CD4-positive, CD25-positive, alpha-beta regulatory T cell (primary cell): ENCODE results near the gene DECR2. TPM values are rescaled to one million over a fixed set of nuclear protein-coding genes. Genes with fewer than 3 reads are reported as not detected.
"Not testable (repeated sequence)": the region's sequence is repeated elsewhere in the genome, so short reads cannot be mapped to it uniquely, and the experiment has no call there.

Source experiments
- ATAC-seq, 2 donors: fragments of 150-1000 bp; cut with Tn5 transposase; one replicate each; pipeline ENCODE4 v1.10.0; 2021; ENCODE audit warnings: low read depth in 2 of 2, moderate number of reproducible peaks in 2 of 2, moderate library complexity in 1 of 2
- DNase-seq, 3 donors: peaks; one replicate each; pipeline versions ENCODE4 v3.0.0 to v3.0.0-alpha.2; 2012 to 2022; ENCODE audit warnings: mixed read lengths in 1 of 3
- H3K27ac ChIP-seq: one replicate; pipeline ENCODE4 v1.7.0; 2013; ENCODE audit warnings: mild to moderate bottlenecking, low read length; ENCODE audit not compliant: insufficient read depth, poor library complexity, severe bottlenecking
- H3K27me3 ChIP-seq: one replicate; pipeline ENCODE4 v1.7.0; 2013; ENCODE audit warnings: low read length; ENCODE audit not compliant: control insufficient read depth, insufficient read depth
- H3K36me3 ChIP-seq: one replicate; pipeline ENCODE4 v1.7.0; 2013; ENCODE audit warnings: mild to moderate bottlenecking, low read length, moderate library complexity; ENCODE audit not compliant: control insufficient read depth, insufficient read depth
- H3K4me1 ChIP-seq: 2 replicates; pipeline ENCODE4 v1.7.0; 2013; ENCODE audit warnings: mild to moderate bottlenecking, low read length; ENCODE audit not compliant: insufficient read depth, control insufficient read depth, poor library complexity, severe bottlenecking
- H3K4me3 ChIP-seq: one replicate; pipeline ENCODE4 v1.7.0; 2013; ENCODE audit warnings: low read depth, mild to moderate bottlenecking, low read length, moderate library complexity
- H3K9me3 ChIP-seq, 2 experiments: 1 replicate in 1 of 2; 2 replicates in 1 of 2; pipeline ENCODE4 v1.7.0; 2013; ENCODE audit warnings: low read length in 2 of 2, mild to moderate bottlenecking in 1 of 2, moderate library complexity in 1 of 2; ENCODE audit not compliant: control insufficient read depth in 2 of 2
- H3K27ac Mint-ChIP-seq, 3 donors: one replicate each; pipeline ENCODE4 v1.8.0; 2020 to 2022; ENCODE audit warnings: mild to moderate bottlenecking in 3 of 3, mixed read lengths in 3 of 3, moderate library complexity in 2 of 3
- H3K27me3 Mint-ChIP-seq: one replicate; pipeline ENCODE4 v1.8.0; 2022; ENCODE audit warnings: mild to moderate bottlenecking, mixed read lengths
- H3K36me3 Mint-ChIP-seq: one replicate; pipeline ENCODE4 v1.8.0; 2020; ENCODE audit warnings: mixed read lengths
- H3K4me1 Mint-ChIP-seq, 4 donors: one replicate each; pipeline ENCODE4 v1.8.0; 2020 to 2022; ENCODE audit warnings: mixed read lengths in 4 of 4, mild to moderate bottlenecking in 1 of 4
- H3K4me3 Mint-ChIP-seq, 4 donors: one replicate each; pipeline ENCODE4 v1.8.0; 2020 to 2022; ENCODE audit warnings: mild to moderate bottlenecking in 4 of 4, mixed read lengths in 4 of 4, moderate library complexity in 3 of 4
- H3K9me3 Mint-ChIP-seq, 7 donors: one replicate each; pipeline ENCODE4 v1.8.0; 2020 to 2022; ENCODE audit warnings: mixed read lengths in 7 of 7, mild to moderate bottlenecking in 3 of 7, moderate library complexity in 2 of 7
- polyA plus RNA-seq, 4 donors: library from polyadenylated mRNA; unstranded; fragments of 300-500 nt; fragmentation: Illumina TruSeq; gene quantifications; one replicate each; pipeline ENCODE4 v1.2.3, GENCODE V29; 2021
- total RNA-seq: library from RNA; stranded (reverse); gene quantifications from one replicate; pipeline ENCODE4 v1.2.3, GENCODE V29; 2022

DECR2 gene
- total and polyA plus RNA-seq, 5 donors from 2014 or later: 2.2 to 4.8 (median 2.8) TPM

GRCh38 chr16:373848-374615, 27.7 kb upstream of the DECR2 start:
- peaks cover 16% of the 10 kb centered on the region for H3K4me1 ChIP-seq
- H3K27me3 ChIP-seq: no peaks in the 10 kb centered on the region
- Mint-ChIP-seq H3K27ac (no peak overlapping the region), H3K4me1 (peaks cover 0 to 23% (median 8%) of the 10 kb centered on the region in 4 donors), H3K27me3 (no peaks in the 10 kb centered on the region), H3K9me3 (no peaks in the 10 kb centered on the region), H3K36me3 (peaks cover 8% of the 10 kb centered on the region), H3K4me3 (no peak overlapping the region)
- H3K9me3 ChIP-seq: no peaks in the 10 kb centered on the region
- no peak for DNase-seq
- no peak overlapping the region for H3K4me3 ChIP-seq
- H3K27ac ChIP-seq: no peak overlapping the region
- no peak for ATAC-seq
- peaks cover 8% of the 10 kb centered on the region for H3K36me3 ChIP-seq

- Histone ChIP-seq H3K36me3 (peaks cover 8% of the 10 kb centered on the region), H3K27me3 (no peaks in the 10 kb centered on the region), H3K4me1 (peaks cover 15% of the 10 kb centered on the region), H3K27ac (no peak overlapping the region), H3K4me3 (no peak overlapping the region), H3K9me3 (no peaks in the 10 kb centered on the region)
- Mint-ChIP-seq H3K9me3 (no peaks in the 10 kb centered on the region), H3K4me3 (no peak overlapping the region), H3K27me3 (no peaks in the 10 kb centered on the region), H3K36me3 (peaks cover 8% of the 10 kb centered on the region), H3K27ac (no peak overlapping the region), H3K4me1 (peaks cover 0 to 17% (median 8%) of the 10 kb centered on the region in 4 donors)
- ATAC-seq: no peak
- DNase-seq: no peak
Observed at GRCh38 chr16:374616-374926, 27.1 kb upstream of the DECR2 start.

- Histone ChIP-seq H3K27ac (no peak overlapping the region), H3K9me3 (no peaks in the 10 kb centered on the region), H3K4me1 (peaks cover 17% of the 10 kb centered on the region), H3K27me3 (no peaks in the 10 kb centered on the region), H3K4me3 (no peak overlapping the region), H3K36me3 (peaks cover 8% of the 10 kb centered on the region)
- Mint-ChIP-seq H3K4me3 (no peak overlapping the region), H3K27ac (peak overlapping the region in 1 of 3 donors; percentile 60), H3K27me3 (no peaks in the 10 kb centered on the region), H3K36me3 (peaks cover 8% of the 10 kb centered on the region), H3K9me3 (no peaks in the 10 kb centered on the region), H3K4me1 (peaks cover 0 to 18% (median 7%) of the 10 kb centered on the region in 4 donors)
- ATAC-seq (no peak), DNase-seq (no peak)
Observed at GRCh38 chr16:375212-375611, 26.5 kb upstream of the DECR2 start.

- Histone ChIP-seq H3K4me1 (peaks cover 19% of the 10 kb centered on the region), H3K4me3 (no peak overlapping the region), H3K27me3 (no peaks in the 10 kb centered on the region), H3K36me3 (peaks cover 8% of the 10 kb centered on the region), H3K9me3 (no peaks in the 10 kb centered on the region), H3K27ac (no peak overlapping the region)
- H3K4me1 Mint-ChIP-seq: peaks cover 0 to 14% (median 2%) of the 10 kb centered on the region in 4 donors
- H3K27me3 Mint-ChIP-seq: no peaks in the 10 kb centered on the region
- DNase-seq (no peak), ATAC-seq (no peak)
- peaks cover 3% of the 10 kb centered on the region for H3K36me3 Mint-ChIP-seq
- peak overlapping the region in 1 of 4 donors; percentile 43 for H3K4me3 Mint-ChIP-seq
- H3K9me3 Mint-ChIP-seq: no peaks in the 10 kb centered on the region
- no peak overlapping the region for H3K27ac Mint-ChIP-seq
Observed at GRCh38 chr16:375927-376816, 25.5 kb upstream of the DECR2 start.

- Histone ChIP-seq H3K27ac (no peak overlapping the region), H3K27me3 (no peaks in the 10 kb centered on the region), H3K4me3 (no peak overlapping the region), H3K9me3 (no peaks in the 10 kb centered on the region), H3K4me1 (peaks cover 19% of the 10 kb centered on the region), H3K36me3 (peaks cover 8% of the 10 kb centered on the region)
- H3K36me3 Mint-ChIP-seq: peaks cover 3% of the 10 kb centered on the region
- no peaks in the 10 kb centered on the region for H3K9me3 Mint-ChIP-seq
- ATAC-seq (no peak), DNase-seq (no peak)
- H3K27me3 Mint-ChIP-seq: no peaks in the 10 kb centered on the region
- H3K4me3 Mint-ChIP-seq: no peak overlapping the region
- peaks cover 0 to 13% (median 2%) of the 10 kb centered on the region in 4 donors for H3K4me1 Mint-ChIP-seq
- H3K27ac Mint-ChIP-seq: no peak overlapping the region
Observed at GRCh38 chr16:376817-377418, 24.8 kb upstream of the DECR2 start.

- H3K4me1 ChIP-seq: peaks cover 23% of the 10 kb centered on the region
Observed at GRCh38 chr16:377419-377951, 24.2 kb upstream of the DECR2 start.

GRCh38 chr16:378113-378820, 23.4 kb upstream of the DECR2 start:
- not testable (repeated sequence) for ATAC-seq, H3K27me3 Mint-ChIP-seq, H3K36me3 ChIP-seq, H3K9me3 Mint-ChIP-seq, H3K27ac ChIP-seq, H3K36me3 Mint-ChIP-seq, DNase-seq, H3K9me3 ChIP-seq, H3K27ac Mint-ChIP-seq, H3K4me3 ChIP-seq, H3K27me3 ChIP-seq
- Mint-ChIP-seq H3K4me3 (peak overlapping the region in 2 of 4 donors; percentile 79 to 92), H3K4me1 (peaks cover 2 to 22% (median 5%) of the 10 kb centered on the region in 4 donors)
- H3K4me1 ChIP-seq: peaks cover 31% of the 10 kb centered on the region

More at GRCh38 chr16:377419-377951, 24.2 kb upstream of the DECR2 start:
- no peaks in the 10 kb centered on the region for H3K27me3 ChIP-seq
- no peak overlapping the region for H3K27ac ChIP-seq
- peaks cover 8% of the 10 kb centered on the region for H3K36me3 ChIP-seq
- no peak for DNase-seq
- ATAC-seq: no peak
- no peak overlapping the region for H3K4me3 ChIP-seq
- no peak overlapping the region for H3K4me3 Mint-ChIP-seq
- H3K36me3 Mint-ChIP-seq: peaks cover 3% of the 10 kb centered on the region
- no peaks in the 10 kb centered on the region for H3K9me3 Mint-ChIP-seq
- H3K27me3 Mint-ChIP-seq: no peaks in the 10 kb centered on the region
- peaks cover 0 to 14% (median 3%) of the 10 kb centered on the region in 4 donors for H3K4me1 Mint-ChIP-seq
- H3K27ac Mint-ChIP-seq: no peak overlapping the region
- H3K9me3 ChIP-seq: no peaks in the 10 kb centered on the region
